ENCODE measurements around the gene NAP1L4. TPM values are rescaled to one million over a fixed set of nuclear protein-coding genes. Genes with fewer than 3 reads are reported as not detected.

NAP1L4 gene
- total RNA-seq, 4 donors from 2014 or later: 90.0 to 148 (median 125) TPM

DNA sequence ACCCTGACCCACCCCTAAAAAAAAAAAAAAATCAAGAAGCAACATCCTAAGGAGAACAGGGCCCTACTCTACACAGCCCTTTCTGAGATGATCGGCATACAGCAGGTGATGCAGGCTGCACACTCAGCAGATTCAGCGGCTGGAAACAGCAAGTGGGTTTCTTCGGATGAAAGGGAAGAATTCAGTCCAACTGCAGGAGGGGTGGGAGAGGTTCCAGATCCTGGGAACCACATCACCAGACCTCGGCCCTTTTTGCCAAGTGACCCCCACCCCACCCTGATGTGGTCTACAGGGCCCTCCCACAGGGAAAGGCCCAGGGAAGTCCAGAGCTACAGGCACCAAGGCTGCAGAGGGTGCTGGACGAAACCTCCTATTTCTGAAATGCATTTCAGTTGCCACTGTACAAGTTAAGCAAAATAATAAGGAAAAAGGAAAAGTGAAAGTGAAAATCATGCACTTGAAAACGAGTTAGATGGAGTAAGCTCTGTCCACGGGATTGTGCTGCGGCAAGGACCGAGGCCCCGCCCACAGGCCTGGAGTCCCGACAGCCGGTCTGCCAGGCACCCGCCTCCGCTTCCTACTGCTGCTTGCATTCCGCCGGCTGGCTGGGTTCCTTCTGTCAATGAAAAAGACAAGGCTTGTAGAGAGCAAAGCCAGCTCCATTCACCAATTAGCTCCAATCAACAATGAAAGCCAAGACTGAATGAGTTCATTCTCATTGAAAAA, 46.9 kb downstream of the NAP1L4 start:
- intact Hi-C loops (cut with DNase I): no loop called here
- Histone ChIP-seq H3K36me3 (peaks cover 23 to 54% (median 39%) of the 10 kb centered on the region in 4 donors), H3K27ac (replicated peaks in 1 of 4) (peak overlapping the region; percentile 50 to 79 (median 59)), H3K4me1 (peaks cover 18 to 41% (median 34%) of the 10 kb centered on the region in 4 donors), H3K4me3 (peak overlapping the region; percentile 25 to 39 (median 30)), H3K27me3 (no peaks in the 10 kb centered on the region), H3K9me3 (no peaks in the 10 kb centered on the region)
- whole genome bisulfite sequencing: 14% methylated on average over 16 of the region's 16 CpGs
- peak; percentile 97 for DNase-seq (ENCODE audit: extremely low spot score)
- no peak for TF ChIP-seq EP300 (IDR thresholded peaks at IDR 0.05)
- no peak for TF ChIP-seq POLR2A (IDR thresholded peaks at IDR 0.05; ENCODE audit: low read depth)
- no peak for TF ChIP-seq CTCF (IDR thresholded peaks at IDR 0.05)
- TF ChIP-seq POLR2AphosphoS5 (IDR thresholded peaks at IDR 0.05): peak in 1 of 2 donors; percentile 70

GRCh38 chr11:2944530-2944929, 47.6 kb downstream of the NAP1L4 start:
- H3K9me3 ChIP-seq: no peaks in the 10 kb centered on the region
- 80% methylated on average over 17 of the region's 24 CpGs for WGBS
- H3K27ac ChIP-seq (replicated peaks in 1 of 4): peak overlapping the region; percentile 50 to 79 (median 59)
- TF ChIP-seq CTCF (IDR thresholded peaks at IDR 0.05) (no peak), POLR2AphosphoS5 (IDR thresholded peaks at IDR 0.05) (no peak), EP300 (IDR thresholded peaks at IDR 0.05) (no peak), POLR2A (IDR thresholded peaks at IDR 0.05; ENCODE audit: low read depth) (no peak)
- no peaks in the 10 kb centered on the region for H3K27me3 ChIP-seq
- no peak for DNase-seq (ENCODE audit: extremely low spot score)
- H3K4me1 ChIP-seq: peaks cover 20 to 41% (median 37%) of the 10 kb centered on the region in 4 donors
- H3K36me3 ChIP-seq: peaks cover 17 to 47% (median 33%) of the 10 kb centered on the region in 4 donors
- intact Hi-C loops (cut with DNase I): no loop called here
- H3K4me3 ChIP-seq: no peak overlapping the region

GRCh38 chr11:2943711-2944118, 48.4 kb downstream of the NAP1L4 start:
- Histone ChIP-seq H3K27me3 (no peaks in the 10 kb centered on the region), H3K27ac (replicated peaks in 1 of 4) (peak overlapping the region in 1 of 4 donors; percentile 79), H3K36me3 (peaks cover 11 to 39% (median 25%) of the 10 kb centered on the region in 4 donors), H3K9me3 (no peaks in the 10 kb centered on the region), H3K4me3 (no peak overlapping the region), H3K4me1 (peaks cover 20 to 41% (median 37%) of the 10 kb centered on the region in 4 donors)
- DNase-seq (ENCODE audit: extremely low spot score): no peak
- TF ChIP-seq POLR2AphosphoS5 (IDR thresholded peaks at IDR 0.05) (no peak), POLR2A (IDR thresholded peaks at IDR 0.05; ENCODE audit: low read depth) (no peak), EP300 (IDR thresholded peaks at IDR 0.05) (no peak), CTCF (IDR thresholded peaks at IDR 0.05) (no peak)
- 82% methylated on average over 4 of the region's 12 CpGs for WGBS
- intact Hi-C loops (cut with DNase I): no loop called here

DNA sequence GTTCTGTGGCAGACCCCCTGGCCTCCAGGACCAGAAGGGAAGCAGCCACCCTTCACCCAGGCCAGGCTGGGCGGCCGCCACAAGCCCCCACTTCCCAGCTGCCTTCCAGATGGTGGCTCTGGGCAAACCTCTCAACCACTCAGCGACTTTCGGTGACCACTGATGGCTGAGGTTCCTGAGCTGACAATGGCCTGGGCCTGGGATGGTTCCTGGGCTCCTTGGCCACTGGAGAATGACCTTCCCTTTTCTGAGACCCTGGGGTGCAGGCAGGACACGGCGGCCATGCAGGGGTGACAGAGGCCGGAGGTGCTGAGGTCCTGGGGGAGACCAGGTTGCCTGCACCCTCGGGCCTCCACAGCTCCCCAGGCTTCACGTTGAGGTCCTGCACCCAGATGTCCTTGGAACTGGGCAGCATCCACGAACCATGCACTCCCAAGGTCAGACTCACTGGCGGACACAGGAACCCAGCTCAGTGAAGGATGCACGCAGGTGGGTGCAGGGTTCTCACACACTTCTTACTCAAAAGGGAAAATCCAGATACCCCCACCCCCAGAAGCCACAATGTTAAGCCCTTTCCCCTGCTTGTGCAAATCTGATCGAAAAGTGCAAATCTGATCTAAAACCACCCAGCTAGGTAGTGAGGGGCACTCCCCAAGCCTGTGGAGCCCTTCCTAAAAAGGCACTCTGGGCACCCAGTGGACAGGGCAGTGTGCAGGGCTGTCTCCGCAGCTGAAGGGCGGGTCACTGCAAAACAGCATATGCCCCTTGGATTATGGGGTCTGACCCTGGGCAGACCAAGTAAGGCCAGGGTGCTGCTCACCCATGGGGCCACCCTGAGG, 49.0 kb downstream of the NAP1L4 start:
- WGBS: 81% methylated on average over 9 of the region's 15 CpGs
- no peaks in the 10 kb centered on the region for H3K27me3 ChIP-seq
- intact Hi-C loops (cut with DNase I): no loop called here
- H3K4me1 ChIP-seq: peaks cover 20 to 41% (median 37%) of the 10 kb centered on the region in 4 donors
- H3K9me3 ChIP-seq: peaks cover 0 to 1% (median 0%) of the 10 kb centered on the region in 4 donors
- peak overlapping the region in 1 of 4 donors; percentile 79 for H3K27ac ChIP-seq (replicated peaks in 1 of 4)
- no peak for DNase-seq (ENCODE audit: extremely low spot score)
- peaks cover 5 to 33% (median 18%) of the 10 kb centered on the region in 4 donors for H3K36me3 ChIP-seq
- H3K4me3 ChIP-seq: no peak overlapping the region
- TF ChIP-seq CTCF (IDR thresholded peaks at IDR 0.05): no peak
- TF ChIP-seq EP300 (IDR thresholded peaks at IDR 0.05): no peak
- no peak for TF ChIP-seq POLR2AphosphoS5 (IDR thresholded peaks at IDR 0.05)
